ENCODE measurements around the gene PRKX.

PRKX gene

DNA sequence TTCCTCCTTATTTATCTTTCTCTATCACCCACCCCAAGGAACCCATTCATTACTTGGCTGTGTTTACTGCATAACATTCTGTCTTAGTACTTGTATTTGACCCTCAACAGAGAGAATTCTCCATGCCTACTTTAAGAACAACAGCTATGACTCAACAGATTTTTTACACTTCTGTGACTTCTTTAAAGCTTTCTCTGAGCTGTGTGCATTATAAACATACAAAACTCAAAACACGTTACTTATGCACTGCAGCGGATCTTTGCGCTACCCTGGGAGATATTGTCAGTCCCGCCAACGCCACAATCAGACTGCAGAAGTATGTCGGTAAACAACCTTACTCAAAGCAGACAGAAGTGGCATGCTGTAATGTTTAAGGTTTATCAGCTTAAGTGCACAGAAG, 35.1 kb downstream of the PRKX start (continued):
- TF ChIP-seq TCF4 (CRISPR knock-in tag; IDR thresholded peaks at IDR 0.05; ENCODE audit: borderline replicate concordance), result no peak
- no peak for TF ChIP-seq CSRNP3 (CRISPR knock-in tag; IDR thresholded peaks at IDR 0.05)
- no peak for TF ChIP-seq ZNF70 (CRISPR knock-in tag; IDR thresholded peaks at IDR 0.05)
- no peak for TF ChIP-seq ZFP30 (CRISPR knock-in tag; IDR thresholded peaks at IDR 0.05)

DNA sequence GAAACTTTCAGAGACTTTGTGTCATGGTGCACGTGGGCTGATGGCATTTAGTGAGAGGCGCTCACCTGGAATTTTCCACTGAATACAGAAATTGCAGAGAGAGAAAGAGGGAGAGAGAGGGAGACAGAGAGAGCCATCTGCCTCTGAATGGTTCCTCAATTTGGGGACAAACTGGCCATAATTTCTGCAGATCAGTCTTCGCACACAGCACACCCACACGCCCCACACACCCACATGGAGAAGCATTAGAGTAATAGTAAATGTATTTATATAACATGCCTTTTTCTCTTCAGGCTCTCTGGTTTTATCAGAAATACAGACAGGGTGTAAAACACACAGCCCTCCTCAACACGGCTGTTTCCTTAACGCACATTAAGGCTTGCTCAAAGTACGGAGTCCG, 38.6 kb downstream of the PRKX start:
- TF ChIP-seq ZNF70 (CRISPR knock-in tag; IDR thresholded peaks at IDR 0.05), result no peak
- no peak for TF ChIP-seq ISL1 (CRISPR knock-in tag; IDR thresholded peaks at IDR 0.05)
- TF ChIP-seq ZFP30 (CRISPR knock-in tag; IDR thresholded peaks at IDR 0.05), result no peak
- no peak for ATAC-seq

DNA sequence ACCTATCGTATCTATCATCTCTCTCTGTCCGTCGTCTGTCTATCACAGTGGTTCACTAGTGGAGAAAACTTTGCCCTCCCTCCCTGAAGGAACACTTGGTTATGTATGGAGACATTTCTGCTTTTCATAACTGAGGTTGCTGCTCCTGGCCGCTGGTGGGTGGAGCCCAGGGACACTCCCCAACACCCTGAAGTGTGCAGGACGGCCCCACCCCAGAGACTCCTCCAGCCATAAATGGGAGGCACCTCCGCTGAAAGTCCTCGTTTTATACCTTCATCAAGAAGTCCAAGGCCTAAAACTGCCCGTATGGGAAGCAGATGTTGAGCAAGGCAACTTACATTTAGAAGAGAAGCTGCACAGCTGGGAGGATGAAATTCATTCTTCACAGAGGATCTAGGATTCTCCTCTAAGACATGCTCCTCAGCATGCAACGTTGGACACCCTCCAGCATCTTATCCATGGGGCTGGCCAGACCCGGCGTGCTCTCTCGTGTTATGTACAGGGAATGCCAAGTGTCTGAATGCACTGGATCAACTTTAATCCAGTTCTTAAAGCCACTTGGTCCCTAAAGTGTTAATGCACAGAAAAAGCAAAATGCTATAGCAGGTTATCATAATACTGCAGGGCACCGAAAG, 43.5 kb downstream of the PRKX start:
- TF ChIP-seq PPARA (CRISPR knock-in tag; IDR thresholded peaks at IDR 0.05; ENCODE audit: borderline replicate concordance), result no peak
- no peak for TF ChIP-seq ZFP3 (CRISPR knock-in tag; IDR thresholded peaks at IDR 0.05)
- no peak for TF ChIP-seq POU6F1 (CRISPR knock-in tag; IDR thresholded peaks at IDR 0.05; ENCODE audit: borderline replicate concordance, low read depth)
- TF ChIP-seq TSHZ2 (CRISPR knock-in tag; IDR thresholded peaks at IDR 0.05), result no peak
- TF ChIP-seq BACH2 (CRISPR knock-in tag; IDR thresholded peaks at IDR 0.05; ENCODE audit: borderline replicate concordance), result no peak
- TF ChIP-seq ZFP30 (CRISPR knock-in tag; IDR thresholded peaks at IDR 0.05), result no peak
- TF ChIP-seq ESRRG (CRISPR knock-in tag; IDR thresholded peaks at IDR 0.05), result no peak
- TF ChIP-seq CSDC2 (CRISPR knock-in tag; IDR thresholded peaks at IDR 0.05), result no peak
- TF ChIP-seq, protein P1, sequence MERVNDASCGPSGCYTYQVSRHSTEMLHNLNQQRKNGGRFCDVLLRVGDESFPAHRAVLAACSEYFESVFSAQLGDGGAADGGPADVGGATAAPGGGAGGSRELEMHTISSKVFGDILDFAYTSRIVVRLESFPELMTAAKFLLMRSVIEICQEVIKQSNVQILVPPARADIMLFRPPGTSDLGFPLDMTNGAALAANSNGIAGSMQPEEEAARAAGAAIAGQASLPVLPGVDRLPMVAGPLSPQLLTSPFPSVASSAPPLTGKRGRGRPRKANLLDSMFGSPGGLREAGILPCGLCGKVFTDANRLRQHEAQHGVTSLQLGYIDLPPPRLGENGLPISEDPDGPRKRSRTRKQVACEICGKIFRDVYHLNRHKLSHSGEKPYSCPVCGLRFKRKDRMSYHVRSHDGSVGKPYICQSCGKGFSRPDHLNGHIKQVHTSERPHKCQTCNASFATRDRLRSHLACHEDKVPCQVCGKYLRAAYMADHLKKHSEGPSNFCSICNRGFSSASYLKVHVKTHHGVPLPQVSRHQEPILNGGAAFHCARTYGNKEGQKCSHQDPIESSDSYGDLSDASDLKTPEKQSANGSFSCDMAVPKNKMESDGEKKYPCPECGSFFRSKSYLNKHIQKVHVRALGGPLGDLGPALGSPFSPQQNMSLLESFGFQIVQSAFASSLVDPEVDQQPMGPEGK (CRISPR knock-in tag; IDR thresholded peaks at IDR 0.05; ENCODE audit: borderline replicate concordance), result no peak
- TF ChIP-seq ZC3H10 (CRISPR knock-in tag; IDR thresholded peaks at IDR 0.05), result no peak
- no peak for ATAC-seq

DNA sequence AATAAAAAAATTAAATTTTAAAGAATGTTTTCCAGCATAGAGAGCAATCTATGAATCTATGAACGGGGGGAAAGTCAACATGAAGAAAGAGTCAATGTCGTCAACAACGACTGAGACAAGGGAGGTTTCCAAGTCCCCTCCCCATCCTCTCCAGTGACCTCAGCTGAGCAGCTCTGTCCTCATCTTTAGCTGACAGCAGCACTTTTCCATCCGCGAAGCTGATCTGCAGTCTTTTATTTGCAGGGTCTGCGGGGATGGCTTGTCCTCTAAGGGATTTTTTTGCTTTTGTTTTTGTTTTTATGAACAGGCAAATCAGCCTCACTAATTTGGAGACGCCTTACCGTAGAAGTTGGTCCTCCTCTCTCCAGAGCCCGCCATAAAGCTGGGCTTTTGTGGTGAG, 46.5 kb downstream of the PRKX start:
- ATAC-seq, result no peak
- no peak for TF ChIP-seq SNAI2 (CRISPR knock-in tag; IDR thresholded peaks at IDR 0.05)
- no peak for TF ChIP-seq POU6F1 (CRISPR knock-in tag; IDR thresholded peaks at IDR 0.05; ENCODE audit: borderline replicate concordance, low read depth)
- TF ChIP-seq, protein P1 (CRISPR knock-in tag; IDR thresholded peaks at IDR 0.05; ENCODE audit: borderline replicate concordance), result no peak
- no peak for TF ChIP-seq CSRNP3 (CRISPR knock-in tag; IDR thresholded peaks at IDR 0.05)
- TF ChIP-seq OSR1 (CRISPR knock-in tag; IDR thresholded peaks at IDR 0.05), result no peak
- TF ChIP-seq BACH2 (CRISPR knock-in tag; IDR thresholded peaks at IDR 0.05; ENCODE audit: borderline replicate concordance), result no peak
- no peak for TF ChIP-seq ESRRG (CRISPR knock-in tag; IDR thresholded peaks at IDR 0.05)
- TF ChIP-seq ZC3H10 (CRISPR knock-in tag; IDR thresholded peaks at IDR 0.05), result no peak
- no peak for TF ChIP-seq GLIS3 (CRISPR knock-in tag; IDR thresholded peaks at IDR 0.05)
- no peak for TF ChIP-seq CSDC2 (CRISPR knock-in tag; IDR thresholded peaks at IDR 0.05)
- no peak for TF ChIP-seq ZNF8 (CRISPR knock-in tag; IDR thresholded peaks at IDR 0.05)
- TF ChIP-seq ZNF70 (CRISPR knock-in tag; IDR thresholded peaks at IDR 0.05), result no peak
- TF ChIP-seq ISL1 (CRISPR knock-in tag; IDR thresholded peaks at IDR 0.05), result no peak
- TF ChIP-seq ZFP30 (CRISPR knock-in tag; IDR thresholded peaks at IDR 0.05), result no peak
- no peak for TF ChIP-seq TOX (CRISPR knock-in tag; IDR thresholded peaks at IDR 0.05; ENCODE audit: borderline replicate concordance)
- no peak for TF ChIP-seq RARB (CRISPR knock-in tag; IDR thresholded peaks at IDR 0.05)
- TF ChIP-seq ZFP3 (CRISPR knock-in tag; IDR thresholded peaks at IDR 0.05), result no peak
